Fibroblast of peridontal ligament (primary cell): Measurements from ENCODE around the gene OSCP1.

Experiments
- DNase-seq: peaks from one replicate; pipeline ENCODE4 v3.0.0-alpha.2; 2010; ENCODE audit errors: extremely low read depth

Gene OSCP1

DNA sequence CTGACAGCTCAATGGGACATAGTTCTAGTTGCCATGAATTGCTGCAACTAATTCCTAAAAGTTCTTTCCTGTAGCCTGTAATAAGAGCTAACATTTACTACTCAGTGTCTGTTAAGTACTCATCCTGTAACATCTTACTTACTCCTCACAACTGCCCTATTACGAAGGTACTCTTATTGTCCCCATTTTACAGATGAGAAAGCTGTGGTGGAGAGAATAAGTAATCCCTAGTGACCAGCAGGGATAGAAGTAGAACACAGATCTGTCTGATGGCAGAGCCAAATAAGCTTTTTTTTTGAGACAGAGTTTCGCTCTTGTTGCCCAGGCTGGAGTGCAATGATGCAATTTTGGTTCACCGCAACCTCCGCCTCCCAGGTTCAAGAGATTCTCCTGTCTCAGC, 67.6 kb downstream of the OSCP1 start:
- DNase-seq, result no peak

DNA sequence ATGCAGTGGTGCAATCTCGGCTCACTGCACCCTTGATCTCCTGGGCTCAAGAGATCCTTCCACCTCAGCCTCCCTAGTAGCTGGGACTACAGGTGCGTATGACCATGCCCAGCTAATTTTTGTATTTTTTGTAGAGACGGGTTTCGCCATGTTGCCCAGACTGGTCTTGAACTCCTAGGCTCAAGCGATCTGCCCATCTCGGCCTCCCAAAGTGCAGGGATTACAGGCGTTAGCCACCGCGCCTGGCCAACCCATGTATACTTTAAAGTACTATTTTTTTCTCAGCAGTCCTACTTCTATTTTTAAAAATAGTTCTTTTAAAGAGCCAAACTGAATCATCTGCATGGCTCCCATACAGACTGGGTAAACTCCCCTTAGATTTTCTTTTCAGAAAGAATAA, 68.0 kb downstream of the OSCP1 start:
- DNase-seq, result no peak

DNA sequence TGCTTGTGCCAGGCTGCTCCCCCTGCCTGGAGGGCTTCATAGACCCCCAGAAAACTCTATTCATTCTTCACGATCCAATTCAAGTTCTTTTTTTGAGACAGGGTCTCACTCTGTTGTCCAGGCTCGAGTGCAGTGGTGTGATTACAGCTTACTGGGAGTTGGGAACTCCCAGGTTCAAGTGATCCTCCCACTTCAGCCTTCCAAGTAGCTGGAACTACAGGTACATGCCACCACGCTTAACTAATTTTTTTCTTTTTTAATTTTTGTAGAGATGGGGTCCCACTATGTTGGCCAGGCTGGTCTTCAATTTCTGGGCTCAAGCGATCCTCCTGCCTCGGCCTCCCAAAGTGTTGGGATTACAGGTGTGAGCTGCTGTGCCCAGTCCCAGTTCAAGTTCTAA, 68.8 kb downstream of the OSCP1 start:
- DNase-seq, result no peak

GRCh38 chr1:36380782-36381181, 69.5 kb downstream of the OSCP1 start:
- no peak for DNase-seq

DNA sequence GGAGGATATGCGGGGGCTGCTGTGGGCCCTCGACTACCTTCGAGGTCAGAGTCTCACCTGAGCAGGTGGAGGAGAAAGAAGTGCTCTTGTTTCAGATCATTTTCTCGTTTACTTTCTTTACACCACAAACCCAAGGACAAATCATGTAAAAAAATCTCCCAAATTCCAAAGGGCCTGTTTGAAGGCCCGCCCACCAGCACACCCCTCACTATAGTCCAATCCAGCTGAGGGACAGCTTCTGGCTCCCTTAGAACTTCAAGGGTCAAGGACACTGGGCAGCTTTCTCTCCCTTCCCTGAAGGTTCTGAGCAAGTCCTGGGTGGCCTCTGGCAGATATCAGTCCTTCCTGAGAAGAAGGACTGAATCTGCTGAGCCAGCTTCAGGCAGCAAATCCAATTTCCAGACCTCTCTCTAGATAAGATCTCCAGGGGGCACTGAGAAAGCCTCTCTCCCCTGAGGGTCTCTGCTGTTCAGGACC, 70.1 kb downstream of the OSCP1 start:
- DNase-seq, result no peak

GRCh38 chr1:36377791-36378492, 72.3 kb downstream of the OSCP1 start:
- no peak for DNase-seq

DNA sequence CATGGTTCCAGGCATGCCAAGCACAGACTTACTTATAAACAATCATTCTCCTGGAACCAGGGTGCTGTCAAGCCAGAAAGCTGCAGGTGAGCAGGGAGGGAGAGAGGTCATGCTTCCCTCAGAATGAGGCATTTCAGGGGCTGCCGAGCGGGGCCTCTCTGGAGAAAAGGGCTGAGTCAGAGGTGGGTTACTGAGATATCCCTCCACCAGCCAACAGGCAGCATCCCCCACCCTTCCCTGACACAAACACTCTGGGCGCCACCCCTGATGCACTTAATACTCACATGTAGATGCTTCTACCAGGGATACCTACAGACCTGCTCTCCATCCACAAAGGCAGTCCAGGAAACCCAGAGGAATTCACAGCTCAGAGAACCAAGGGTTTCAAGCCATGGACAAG, 77.6 kb downstream of the OSCP1 start:
- DNase-seq, result no peak

DNA sequence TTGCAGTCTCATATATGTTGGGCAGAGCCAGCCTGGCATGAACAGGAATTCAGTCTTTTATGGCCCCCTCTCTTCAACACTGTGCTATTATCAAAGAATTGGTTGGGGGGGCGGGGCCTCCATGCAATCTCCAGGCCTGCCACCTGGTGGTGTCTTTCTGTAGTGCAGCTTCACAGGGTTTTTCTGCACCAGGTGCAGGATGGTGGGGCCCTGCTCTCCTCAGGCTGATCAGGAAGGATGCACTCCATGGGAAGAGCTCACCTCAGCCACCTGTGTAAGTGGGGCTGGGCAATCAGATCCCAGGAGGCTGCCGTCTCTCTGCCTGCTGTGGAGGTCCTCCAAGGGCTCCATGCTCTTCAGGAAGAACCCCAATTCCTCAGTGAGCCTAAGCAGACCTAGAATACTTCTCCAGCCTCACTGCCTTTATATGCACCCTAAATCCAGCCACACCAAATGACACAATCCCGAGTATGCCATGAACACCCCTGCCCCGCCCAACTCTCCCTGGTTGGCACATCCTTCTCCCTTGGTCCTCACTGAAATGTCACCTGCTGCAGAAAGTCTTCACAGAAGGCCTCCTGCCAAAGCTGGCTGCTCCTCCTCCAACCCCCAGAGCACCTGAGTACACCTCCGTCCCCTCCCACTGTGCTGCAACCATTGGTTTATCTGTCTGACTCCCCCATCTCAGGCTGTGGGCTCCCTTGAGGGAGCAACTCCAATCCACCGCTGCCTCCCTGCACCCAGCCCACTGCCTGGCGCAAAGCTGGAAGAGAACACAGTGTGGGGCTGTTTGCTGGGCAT, 81.0 kb downstream of the OSCP1 start:
- DNase-seq, result peak; percentile 63
